HG02884 (cell line): ENCODE data around the gene SNHG17.
"Not testable (repeated sequence)": the region's sequence is repeated elsewhere in the genome, so short reads cannot be mapped to it uniquely, and the experiment has no call there.

Experiments
- ATAC-seq: cut with Tn5 transposase; IDR thresholded peaks from one replicate; pipeline ENCODE4 v1.9.1; 2021; ENCODE audit warnings: mild to moderate bottlenecking, moderate library complexity; ENCODE audit not compliant: unreplicated experiment

The SNHG17 gene

DNA sequence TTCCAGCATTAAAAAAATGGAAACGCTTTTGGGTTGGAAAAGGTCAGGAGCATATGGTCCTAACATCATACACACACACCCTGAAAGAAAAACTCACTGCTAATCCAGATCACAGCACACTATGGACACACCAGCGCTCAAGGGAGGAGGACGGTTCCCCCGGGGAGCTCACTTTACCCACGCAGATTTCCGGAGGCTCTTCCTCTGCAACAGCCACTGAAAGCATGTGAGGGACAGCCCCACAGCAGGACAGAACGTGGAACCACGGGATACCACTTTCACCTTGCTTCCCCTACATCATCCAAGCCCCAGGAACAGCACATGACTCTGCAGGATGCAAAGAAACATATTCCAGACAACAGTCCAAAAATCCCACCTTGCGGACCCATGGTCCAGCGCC, 13.2 kb downstream of the SNHG17 start:
- no peak for ATAC-seq

DNA sequence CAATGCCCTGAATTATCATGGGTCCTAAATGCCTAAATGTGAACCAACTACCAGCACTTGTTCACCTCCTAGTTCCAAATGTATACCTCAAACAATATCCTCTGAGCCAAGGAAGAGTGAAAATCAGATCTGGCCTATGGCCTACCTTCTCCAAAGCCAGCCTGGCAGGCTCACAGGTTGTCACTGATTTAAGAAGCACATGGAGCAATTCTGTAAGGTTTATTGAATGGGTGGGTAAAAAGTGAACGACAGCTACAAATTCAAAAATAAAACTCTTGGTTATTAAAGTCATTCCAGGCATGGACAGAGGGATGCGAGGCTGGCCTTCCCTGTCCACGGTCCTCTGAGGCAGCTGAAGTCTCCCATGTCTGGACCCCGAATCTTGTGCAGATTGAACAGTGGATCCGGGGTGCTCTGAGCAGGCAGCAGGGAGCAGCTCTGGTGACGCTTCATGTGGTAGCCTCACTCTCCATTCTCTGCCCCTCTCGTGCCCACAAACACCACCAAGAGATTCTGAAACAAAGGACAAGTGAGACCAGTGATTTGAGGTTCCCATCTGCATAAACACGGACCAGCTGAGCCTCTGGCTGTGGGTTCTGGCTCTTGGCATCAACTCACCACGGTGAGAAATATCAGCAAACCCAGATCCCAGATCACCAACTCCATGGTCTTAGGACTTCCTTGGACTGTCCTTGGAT, 14.6 kb downstream of the SNHG17 start:
- ATAC-seq: no peak

DNA sequence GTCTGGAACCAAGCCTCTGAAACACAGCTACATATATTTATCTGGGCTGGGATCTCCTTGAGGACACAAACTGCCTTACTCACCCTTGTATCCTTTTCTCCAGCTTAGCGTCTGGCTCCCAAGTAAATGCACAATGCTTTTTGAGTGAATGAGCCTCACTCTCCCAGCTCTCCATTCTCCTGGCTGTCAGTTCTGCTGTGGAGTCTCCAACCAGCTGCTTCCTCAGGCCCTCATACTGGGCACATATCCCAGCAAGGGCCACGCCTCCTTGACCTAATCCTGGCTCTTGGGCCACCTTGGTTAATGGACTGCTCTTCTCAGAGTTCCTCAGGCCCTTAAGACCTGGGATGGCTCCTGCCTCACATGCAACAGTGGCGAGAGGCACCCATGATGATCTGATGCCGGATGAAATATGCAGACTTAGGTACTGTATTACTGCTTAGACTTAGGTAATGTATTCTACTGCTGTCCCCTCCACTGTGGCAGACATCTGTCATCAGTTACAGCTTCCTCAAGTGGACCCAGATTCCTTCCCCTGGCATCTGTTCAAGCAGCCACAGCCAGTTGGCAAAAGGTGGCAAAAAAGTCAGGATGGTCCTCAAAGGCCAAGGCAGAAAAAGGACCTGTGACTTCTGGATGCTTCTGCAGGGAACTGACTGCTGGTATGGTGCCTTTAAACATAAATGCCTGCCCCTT, 16.5 kb downstream of the SNHG17 start:
- no peak for ATAC-seq

- no peak for ATAC-seq
Observed at GRCh38 chr20:38414769-38415450, 20.2 kb downstream of the SNHG17 start.

GRCh38 chr20:38412877-38413577, 22.1 kb downstream of the SNHG17 start:
- no peak for ATAC-seq

DNA sequence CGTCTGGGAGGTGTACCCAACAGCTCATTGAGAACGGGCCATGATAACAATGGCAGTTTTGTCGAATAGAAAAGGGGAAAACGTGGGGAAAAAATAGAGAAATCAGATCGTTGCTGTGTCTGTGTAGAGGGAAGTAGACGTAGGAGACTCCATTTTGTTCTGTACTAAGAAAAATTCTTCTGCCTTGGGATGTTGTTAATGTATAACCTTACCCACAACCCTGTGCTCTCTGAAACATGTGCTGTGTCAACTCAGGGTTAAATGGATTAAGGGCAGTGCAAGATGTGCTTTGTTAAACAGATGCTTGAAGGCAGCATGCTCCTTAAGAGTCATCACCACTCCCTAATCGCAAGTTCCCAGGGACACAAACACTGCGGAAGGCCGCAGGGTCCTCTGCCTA, 27.3 kb downstream of the SNHG17 start:
- not testable (repeated sequence) for ATAC-seq

DNA sequence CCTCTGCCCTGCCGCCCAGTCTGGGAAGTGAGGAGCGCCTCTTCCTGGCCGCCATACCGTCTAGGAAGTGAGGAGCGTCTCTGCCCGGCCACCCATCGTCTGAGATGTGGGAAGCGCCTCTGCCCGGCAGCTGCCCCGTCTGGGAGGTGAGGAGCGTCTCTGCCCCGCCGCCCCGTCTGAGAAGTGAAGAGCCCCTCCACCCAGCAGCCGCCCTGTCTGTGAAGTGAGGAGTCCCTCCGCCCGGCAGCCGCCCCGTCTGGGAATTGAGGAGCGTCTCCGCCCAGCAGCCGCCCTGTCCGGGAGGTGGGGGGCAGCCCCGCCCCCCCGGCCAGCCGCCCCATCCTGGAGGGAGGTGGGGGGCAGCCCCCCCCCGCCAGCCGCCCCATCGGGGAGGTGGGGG, 27.8 kb downstream of the SNHG17 start:
- ATAC-seq: no peak

DNA sequence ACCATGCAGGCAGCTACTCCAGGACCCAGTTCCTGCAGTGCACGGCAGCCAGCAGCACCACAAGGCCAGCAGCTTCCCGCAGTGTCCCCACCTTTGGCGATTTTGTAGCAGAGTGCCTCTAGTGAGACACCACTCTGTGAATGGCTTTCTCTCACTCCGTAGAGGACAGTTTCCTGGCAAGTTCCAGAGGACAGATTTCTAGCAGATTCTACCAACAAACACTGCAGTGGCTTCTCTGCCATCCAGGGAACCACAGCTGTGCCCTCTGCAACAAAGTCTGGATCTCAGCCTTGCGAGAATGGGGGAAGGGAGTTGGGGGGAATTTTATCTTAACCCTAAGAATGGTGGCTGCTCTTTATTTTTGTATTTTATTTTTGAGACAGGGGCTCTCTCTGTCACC, 28.7 kb downstream of the SNHG17 start:
- no peak for ATAC-seq

DNA sequence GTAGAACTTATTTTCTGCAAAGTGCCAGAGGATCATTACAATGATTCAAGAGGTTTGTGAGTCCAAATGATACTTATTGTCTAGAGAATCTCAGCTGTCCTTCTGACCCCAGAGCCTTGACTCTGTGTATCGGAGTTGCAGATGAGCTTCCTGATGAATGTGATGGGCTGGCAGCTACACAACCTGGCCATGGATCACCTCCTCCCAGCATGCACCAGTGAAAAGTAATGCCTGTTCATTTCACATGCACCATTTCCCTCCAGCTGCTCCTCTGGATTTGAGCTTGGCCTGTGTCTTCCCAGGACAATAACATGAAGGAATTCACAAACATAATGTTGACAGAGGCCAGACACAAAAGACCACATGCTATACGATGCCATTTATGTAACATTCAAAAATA, 30.0 kb downstream of the SNHG17 start:
- no peak for ATAC-seq

- no peak for ATAC-seq
Observed at GRCh38 chr20:38404016-38404415, 31.1 kb downstream of the SNHG17 start.

DNA sequence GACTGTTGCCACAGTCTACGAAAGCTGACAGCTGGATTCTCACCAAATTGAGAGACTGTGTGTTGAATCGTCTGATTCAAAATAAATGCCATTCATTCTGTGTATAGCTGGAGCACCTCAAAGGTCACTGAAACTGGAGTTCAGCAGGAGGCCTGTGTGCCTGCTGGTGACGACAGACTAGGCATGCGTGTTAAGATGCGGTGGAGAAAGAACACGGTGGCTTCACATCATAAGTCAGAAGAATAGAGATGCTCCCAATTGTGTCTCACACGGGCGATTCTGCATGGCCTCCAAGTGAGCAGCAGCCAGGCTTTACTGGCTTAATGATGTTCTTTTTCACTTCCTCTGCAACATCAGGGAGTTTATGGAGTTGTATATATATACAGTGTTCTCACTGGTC, 32.3 kb downstream of the SNHG17 start:
- ATAC-seq: no peak

- ATAC-seq: no peak
Observed at GRCh38 chr20:38402089-38402488, 33.0 kb downstream of the SNHG17 start.

- not testable (repeated sequence) for ATAC-seq
Observed at GRCh38 chr20:38395751-38396395, 39.3 kb downstream of the SNHG17 start.

DNA sequence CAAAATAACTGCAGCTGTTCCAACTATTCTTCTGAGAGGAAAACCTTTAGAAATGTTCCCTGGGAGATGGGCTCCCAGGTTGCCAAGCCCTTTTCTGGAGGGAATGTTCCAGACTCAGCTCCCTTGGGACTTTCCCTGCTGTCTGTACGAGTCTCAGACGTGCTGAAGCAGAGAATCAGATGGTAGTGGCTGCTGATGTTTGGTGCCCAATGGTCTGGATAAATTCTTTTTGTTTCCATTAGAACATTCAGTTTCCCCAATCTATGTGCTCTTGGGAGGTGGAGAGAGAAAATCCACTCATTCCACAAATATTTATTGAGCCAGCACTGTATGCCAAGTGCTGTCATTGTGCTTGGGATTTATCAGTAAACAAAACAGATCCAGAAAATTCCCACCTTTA, 40.0 kb downstream of the SNHG17 start:
- ATAC-seq: no peak

GRCh38 chr20:38393259-38393658, 41.9 kb downstream of the SNHG17 start:
- ATAC-seq: no peak

- ATAC-seq: no peak
Observed at GRCh38 chr20:38392356-38392755, 42.8 kb downstream of the SNHG17 start.

DNA sequence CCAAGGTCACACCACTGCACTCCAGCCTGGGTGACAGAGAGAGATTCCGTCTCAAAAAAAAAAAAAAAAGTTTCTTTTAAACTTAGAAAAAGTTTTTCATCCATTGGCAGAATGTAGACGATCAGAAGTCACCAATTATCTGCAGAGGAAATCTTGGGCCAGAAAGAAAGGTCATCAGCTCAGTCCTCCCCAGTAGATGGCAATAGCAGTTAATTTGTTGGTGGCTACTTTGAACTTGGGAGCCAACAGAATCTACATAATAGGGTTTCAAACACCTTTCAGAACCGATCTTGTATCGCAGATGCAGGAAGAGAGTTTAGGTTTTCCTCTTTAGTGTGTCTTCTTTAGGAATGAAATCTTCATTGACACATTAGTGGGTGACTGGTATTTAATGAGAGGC, 47.2 kb downstream of the SNHG17 start:
- ATAC-seq: no peak

DNA sequence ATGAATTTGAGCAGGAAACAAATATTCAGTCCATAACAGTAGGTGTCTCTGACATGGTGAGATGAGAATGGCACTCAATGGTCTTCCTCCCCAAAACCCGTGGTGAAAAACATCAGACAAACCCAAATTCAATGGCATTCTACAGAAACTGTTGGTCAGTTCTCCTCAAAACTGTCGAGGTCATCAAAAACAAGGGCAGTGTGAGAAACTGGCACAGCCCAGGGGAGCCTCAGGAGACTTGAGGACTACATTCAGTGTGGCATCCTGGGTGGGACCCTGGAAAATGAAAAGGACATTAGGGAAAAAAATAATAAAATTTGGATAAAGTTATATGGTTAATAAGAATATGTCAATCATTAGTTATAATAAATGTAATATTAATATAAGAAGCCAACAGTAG, 48.3 kb downstream of the SNHG17 start:
- no peak for ATAC-seq

- no peak for ATAC-seq
Observed at GRCh38 chr20:38386004-38386403, 49.1 kb downstream of the SNHG17 start.

DNA sequence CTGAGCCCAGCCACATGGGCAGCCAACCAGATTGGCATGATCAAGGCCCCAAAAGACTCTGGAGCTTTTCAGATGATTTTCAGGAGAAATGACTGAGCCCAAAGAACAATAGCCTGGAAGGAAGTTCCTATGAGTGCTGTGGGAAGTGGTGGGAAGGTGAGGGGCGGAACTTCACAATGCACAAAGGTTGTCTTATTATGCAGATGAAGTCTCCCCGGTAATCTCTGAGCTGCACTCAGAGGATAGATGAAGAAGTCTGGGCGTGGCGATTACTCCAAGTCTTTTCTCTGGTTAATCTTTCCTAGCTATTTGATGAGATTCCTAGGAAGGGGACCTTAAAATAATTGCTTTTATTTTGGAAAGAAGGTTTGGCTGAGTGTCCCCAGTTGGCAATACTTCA, 52.0 kb downstream of the SNHG17 start:
- no peak for ATAC-seq

GRCh38 chr20:38377838-38378237, 57.3 kb downstream of the SNHG17 start:
- not testable (repeated sequence) for ATAC-seq
